NCI-H1694 (cell line): Measurements from ENCODE around the gene ACOXL.
"Not testable (repeated sequence)": the region's sequence is repeated elsewhere in the genome, so short reads cannot be mapped to it uniquely, and the experiment has no call there.

Experiments
- DNase-seq: peaks from one replicate; lab custom pipeline; 2025; lab: John Stamatoyannopoulos, UW

Gene ACOXL

GRCh38 chr2:110855841-110856240 lies 123.5 kb downstream of the ACOXL start:
- not testable (repeated sequence) for DNase-seq

GRCh38 chr2:110858135-110858725 lies 125.9 kb downstream of the ACOXL start:
- DNase-seq, result no peak

GRCh38 chr2:110858993-110859701 lies 126.8 kb downstream of the ACOXL start:
- no peak for DNase-seq

GRCh38 chr2:110860630-110861029 lies 128.3 kb downstream of the ACOXL start:
- DNase-seq, result no peak

- DNase-seq, result no peak
Observed at GRCh38 chr2:110861616-110862260, 129.4 kb downstream of the ACOXL start.

GRCh38 chr2:110863726-110864125 lies 131.4 kb downstream of the ACOXL start:
- no peak for DNase-seq

GRCh38 chr2:110864176-110864575 lies 131.8 kb downstream of the ACOXL start:
- no peak for DNase-seq

- no peak for DNase-seq
Observed at GRCh38 chr2:110864731-110865130, 132.4 kb downstream of the ACOXL start.

- DNase-seq, result no peak
Observed at GRCh38 chr2:110865188-110865587, 132.8 kb downstream of the ACOXL start.

- no peak for DNase-seq
Observed at GRCh38 chr2:110866045-110866444, 133.7 kb downstream of the ACOXL start.

- DNase-seq, result no peak
Observed at GRCh38 chr2:110866466-110866865, 134.1 kb downstream of the ACOXL start.

GRCh38 chr2:110867078-110867477 lies 134.7 kb downstream of the ACOXL start:
- DNase-seq, result no peak

- DNase-seq, result no peak
Observed at GRCh38 chr2:110868971-110869370, 136.6 kb downstream of the ACOXL start.

GRCh38 chr2:110869472-110870446 lies 137.4 kb downstream of the ACOXL start:
- no peak for DNase-seq

GRCh38 chr2:110870545-110870944 lies 138.2 kb downstream of the ACOXL start:
- DNase-seq, result no peak

- no peak for DNase-seq
Observed at GRCh38 chr2:110871637-110872036, 139.3 kb downstream of the ACOXL start.

GRCh38 chr2:110872521-110872920 lies 140.1 kb downstream of the ACOXL start:
- DNase-seq, result no peak

GRCh38 chr2:110873056-110873502 lies 140.7 kb downstream of the ACOXL start:
- DNase-seq, result no peak

- DNase-seq, result no peak
Observed at GRCh38 chr2:110873597-110874452, 141.5 kb downstream of the ACOXL start.

GRCh38 chr2:110874453-110875383 lies 142.3 kb downstream of the ACOXL start:
- DNase-seq, result no peak
